Type B pancreatic cell (in vitro differentiated cells): ENCODE results near the gene ADH1A. TPM values are rescaled to one million over a fixed set of nuclear protein-coding genes. Genes with fewer than 3 reads are reported as not detected.
"Not testable (repeated sequence)": the region's sequence is repeated elsewhere in the genome, so short reads cannot be mapped to it uniquely, and the experiment has no call there.

Experiments used
- DNase-seq: peaks from one replicate; pipeline ENCODE4 v3.0.0; 2021; ENCODE audit warnings: mixed read lengths; ENCODE audit not compliant: unreplicated experiment; ENCODE audit errors: extremely low spot score
- H3K27ac Mint-ChIP-seq: 2 replicates; pipeline ENCODE4 v1.8.0; 2021; ENCODE audit warnings: mild to moderate bottlenecking, mixed read lengths
- H3K27me3 Mint-ChIP-seq: 2 replicates; pipeline ENCODE4 v1.8.0; 2021; ENCODE audit warnings: mixed read lengths
- H3K36me3 Mint-ChIP-seq: 2 replicates; pipeline ENCODE4 v1.8.0; 2021; ENCODE audit warnings: mixed read lengths
- H3K4me1 Mint-ChIP-seq: one replicate; pipeline ENCODE4 v1.8.0; 2021; ENCODE audit warnings: mixed read lengths; ENCODE audit not compliant: unreplicated experiment
- H3K4me3 Mint-ChIP-seq: 2 replicates; pipeline ENCODE4 v1.8.0; 2021; ENCODE audit warnings: mild to moderate bottlenecking, mixed read lengths
- H3K9me3 Mint-ChIP-seq: 2 replicates; pipeline ENCODE4 v1.8.0; 2021; ENCODE audit warnings: mixed read lengths
- CTCF ChIP-seq: fragments of 200-600 bp; sonication (generic); conservative IDR thresholded peaks from 2 replicates; pipeline ENCODE4 v1.5.0; 2021; ENCODE audit warnings: antibody characterized with exemption, mild to moderate bottlenecking
- total RNA-seq: library from RNA; stranded (reverse); gene quantifications from 2 replicates; pipeline ENCODE4 v1.2.1, GENCODE V29; 2021; ENCODE audit warnings: low replicate concordance

The ADH1A gene
- total RNA-seq, 1 donor from 2014 or later, result 6.4 TPM

DNA sequence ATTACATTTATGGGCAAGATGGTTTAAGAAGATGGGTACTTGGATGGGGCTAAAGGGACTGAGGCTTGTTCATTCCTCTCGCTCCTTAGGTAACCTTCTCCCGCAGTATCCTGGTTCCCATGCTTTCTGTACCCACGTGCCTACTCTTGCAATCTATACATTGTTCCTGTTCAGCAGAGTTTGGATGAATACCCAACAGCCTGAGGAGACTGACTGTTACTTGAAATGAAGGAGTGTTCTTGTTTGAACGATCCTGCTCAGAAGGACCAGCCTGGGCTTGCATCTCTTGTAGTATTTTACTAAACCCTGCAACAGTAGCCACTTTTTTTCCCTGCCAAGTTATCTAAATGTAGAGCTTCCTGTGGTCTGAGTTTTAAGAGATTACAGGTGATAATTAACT is 38.0 kb downstream of the ADH1A start:
- no peak for TF ChIP-seq CTCF
- Mint-ChIP-seq H3K9me3 (no peaks in the 10 kb centered on the region), H3K36me3 (no peaks in the 10 kb centered on the region)

GRCh38 chr4:99248714-99249113 is 42.1 kb downstream of the ADH1A start:
- no peak for DNase-seq
- TF ChIP-seq CTCF, result no peak
- H3K4me3 Mint-ChIP-seq, result no peak overlapping the region
- peaks cover 5% of the 10 kb centered on the region for H3K36me3 Mint-ChIP-seq
- H3K27me3 Mint-ChIP-seq, result no peaks in the 10 kb centered on the region
- H3K27ac Mint-ChIP-seq, result no peak overlapping the region
- H3K4me1 Mint-ChIP-seq, result peaks cover 6% of the 10 kb centered on the region
- peaks cover 20% of the 10 kb centered on the region for H3K9me3 Mint-ChIP-seq

More for the DNA sequence above, 38.0 kb downstream of the ADH1A start:
- Mint-ChIP-seq H3K4me3 (no peak overlapping the region), H3K27me3 (no peaks in the 10 kb centered on the region), H3K27ac (no peak overlapping the region), H3K4me1 (no peaks in the 10 kb centered on the region)
- DNase-seq, result no peak

DNA sequence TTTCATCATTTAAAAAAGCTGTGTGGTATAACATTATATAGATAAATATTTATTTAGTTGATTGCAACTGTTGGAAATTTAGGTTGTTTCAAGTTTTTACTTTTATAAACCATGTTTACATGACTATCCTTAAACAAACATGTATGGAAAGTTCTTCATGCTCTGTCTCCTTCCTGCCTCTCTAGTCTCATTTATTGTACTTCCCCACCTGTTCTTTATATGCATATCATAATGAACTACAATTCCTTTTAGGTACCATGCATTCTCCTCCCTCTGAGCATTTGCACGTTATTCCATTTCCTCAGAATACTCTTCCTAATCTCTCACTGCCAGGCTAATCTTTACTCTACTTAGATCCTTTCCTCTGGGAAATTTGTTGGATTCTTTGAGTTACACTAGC is 54.8 kb downstream of the ADH1A start:
- no peaks in the 10 kb centered on the region for H3K36me3 Mint-ChIP-seq
- H3K27ac Mint-ChIP-seq, result no peak overlapping the region
- H3K9me3 Mint-ChIP-seq, result no peaks in the 10 kb centered on the region
- DNase-seq, result no peak
- no peak overlapping the region for H3K4me3 Mint-ChIP-seq
- peaks cover 4% of the 10 kb centered on the region for H3K4me1 Mint-ChIP-seq
- no peaks in the 10 kb centered on the region for H3K27me3 Mint-ChIP-seq
- no peak for TF ChIP-seq CTCF

DNA sequence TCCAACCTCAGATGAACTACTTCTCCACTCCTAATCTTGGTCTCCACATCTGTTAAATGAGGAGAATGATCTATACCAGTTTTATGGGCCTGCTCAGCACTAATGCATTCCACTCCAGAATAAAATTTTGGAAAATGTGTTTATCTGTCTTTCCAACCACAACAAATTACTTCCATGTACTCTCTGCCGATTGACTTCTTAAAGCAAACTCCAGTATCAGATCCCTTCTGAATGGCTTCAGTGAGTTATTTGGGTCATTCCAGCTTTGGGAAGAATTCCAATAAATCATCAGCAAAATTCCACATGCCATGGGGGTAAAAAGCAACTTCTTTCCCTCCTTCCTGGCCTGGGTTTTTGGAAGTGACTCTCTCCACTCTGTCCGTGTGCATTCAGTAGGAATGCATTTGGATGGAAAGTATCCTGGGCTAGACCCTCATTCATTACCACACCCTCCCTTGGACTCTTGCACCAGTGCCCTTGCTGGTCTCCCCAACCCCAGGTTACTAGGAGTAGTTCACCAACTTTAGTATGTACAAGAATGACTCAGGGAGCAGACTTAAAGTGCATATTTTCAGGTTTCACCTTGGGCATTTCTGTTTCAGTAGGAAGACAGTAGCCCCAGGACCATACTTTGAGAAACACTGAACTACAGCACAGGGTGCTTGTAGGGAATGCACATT is 56.3 kb downstream of the ADH1A start:
- Mint-ChIP-seq H3K9me3 (no peaks in the 10 kb centered on the region), H3K27me3 (no peaks in the 10 kb centered on the region), H3K4me1 (peaks cover 4% of the 10 kb centered on the region), H3K36me3 (no peaks in the 10 kb centered on the region), H3K4me3 (no peak overlapping the region), H3K27ac (no peak overlapping the region)
- no peak for DNase-seq
- TF ChIP-seq CTCF, result no peak

- H3K4me1 Mint-ChIP-seq, H3K27ac Mint-ChIP-seq, H3K4me3 Mint-ChIP-seq: not testable (repeated sequence)
Observed at GRCh38 chr4:99233397-99233796, 57.4 kb downstream of the ADH1A start.

GRCh38 chr4:99228706-99229105 is 62.1 kb downstream of the ADH1A start:
- H3K4me3 Mint-ChIP-seq, H3K27ac Mint-ChIP-seq, H3K27me3 Mint-ChIP-seq, H3K4me1 Mint-ChIP-seq, DNase-seq, H3K36me3 Mint-ChIP-seq, H3K9me3 Mint-ChIP-seq: not testable (repeated sequence)

More at GRCh38 chr4:99233397-99233796, 57.4 kb downstream of the ADH1A start:
- not testable (repeated sequence) for DNase-seq, H3K9me3 Mint-ChIP-seq, H3K27me3 Mint-ChIP-seq, H3K36me3 Mint-ChIP-seq

- DNase-seq, H3K36me3 Mint-ChIP-seq, H3K27me3 Mint-ChIP-seq, H3K27ac Mint-ChIP-seq, H3K4me3 Mint-ChIP-seq, H3K9me3 Mint-ChIP-seq, H3K4me1 Mint-ChIP-seq: not testable (repeated sequence)
Observed at GRCh38 chr4:99227646-99228045, 63.1 kb downstream of the ADH1A start.

Other genes starting within 250 kb of the ADH1A start
- 141 and 161 TPM in 2 replicates for gene ADH5, start 202.2 kb downstream of the ADH1A start, total RNA-seq
- 3.7 and 17.7 TPM in 2 replicates for gene ADH4, start 146.7 kb downstream of the ADH1A start, total RNA-seq
- 5.2 and 9.8 TPM in 2 replicates for gene ADH6, start 71.7 kb downstream of the ADH1A start, total RNA-seq
- gene ADH1B, start 30.4 kb upstream of the ADH1A start, total RNA-seq, result 2.2 and 6.1 TPM in 2 replicates
- gene ADH1C, start 61.8 kb upstream of the ADH1A start, total RNA-seq, result 9.9 and 21.8 TPM in 2 replicates
- 0.17 and 0.83 TPM in 2 replicates for gene ADH7, start 144.4 kb upstream of the ADH1A start, total RNA-seq
- not detected in 2 replicates for gene C4orf17, start 220.0 kb upstream of the ADH1A start, total RNA-seq